Adrenal gland (tissue), 12 donors: ENCODE measurements around the gene ORC5. TPM values are rescaled to one million over a fixed set of nuclear protein-coding genes. Genes with fewer than 3 reads are reported as not detected.

Experiments
- DNase-seq, 7 donors: peaks; one replicate each; pipeline ENCODE4 v3.0.0-alpha.2; 2019 to 2020
- H3K27ac ChIP-seq, 5 donors: fragments of 200-600 bp; sonication (generic) in 4 of 5; 1 replicate in 3 of 5; 2 replicates in 2 of 5; pipeline versions ENCODE4 v1.5.1 to v1.8.0; 2016 to 2020; ENCODE audit warnings: mild to moderate bottlenecking in 1 of 5
- H3K27me3 ChIP-seq: fragments of 200-600 bp; 2 replicates; pipeline ENCODE4 v1.8.0; 2021
- H3K36me3 ChIP-seq, 2 donors: fragments of 200-600 bp; replicated peaks in 1 of 2; 1 replicate in 1 of 2; 2 replicates in 1 of 2; pipeline versions ENCODE4 v1.5.1 to v1.8.0; 2018 to 2022
- H3K4me1 ChIP-seq, 2 donors: fragments of 200-600 bp; replicated peaks in 1 of 2; 1 replicate in 1 of 2; 2 replicates in 1 of 2; pipeline versions ENCODE4 v1.5.1 to v1.8.0; 2018 to 2021
- H3K4me3 ChIP-seq, 4 donors: fragments of 200-600 bp; sonication (generic) in 3 of 4; one replicate each; pipeline ENCODE4 v1.5.1; 2016 to 2018
- H3K9me3 ChIP-seq, 3 donors: fragments of 200-600 bp; sonication (generic) in 1 of 3; replicated peaks in 1 of 3; 1 replicate in 2 of 3; 2 replicates in 1 of 3; pipeline versions ENCODE4 v1.5.1 to v1.8.0; 2016 to 2021
- CTCF ChIP-seq, 6 experiments: fragments of 450-650 bp in 4 of 6; fragments of 200-600 bp in 2 of 6; sonication (generic) in 1 of 6; IDR thresholded peaks; 1 replicate in 5 of 6; 2 replicates in 1 of 6; pipeline versions ENCODE4 v1.5.1 to v1.8.0; 2016 to 2021; ENCODE audit warnings: antibody characterized with exemption in 6 of 6, mild to moderate bottlenecking in 2 of 6, moderate library complexity in 1 of 6
- POLR2A ChIP-seq, 2 donors: fragments of 450-650 bp; IDR thresholded peaks; one replicate each; pipeline ENCODE4 v1.6.1; 2017; ENCODE audit warnings: antibody characterized with exemption in 2 of 2, mild to moderate bottlenecking in 2 of 2, moderate library complexity in 1 of 2
- WGBS, 4 donors: extraction: QIAGEN DNeasy Blood & Tissue Kit in 2 of 4; methylation state at CpG; one replicate each; pipeline versions ENCODE4 v1.1.5 to v1.1.7; 2013 to 2017; 5-methylcytosine and 5-hydroxymethylcytosine counted together
- intact Hi-C, 2 donors: fragments of 100-400 bp; cut with DNase I; formaldehyde crosslinking; loops; one replicate each; pipeline versions ENCODE4 v1.14.1 to v1.15.0; 2022 to 2023
- polyA plus RNA-seq, 3 donors: library from polyadenylated mRNA; stranded (reverse); fragments of 200-250 nt in 2 of 3; fragments of 350-450 nt in 1 of 3; fragmentation: Illumina TruSeq in 1 of 3; extraction: RNeasy Lipid Tissue Mini Kit (QIAGEN cat#74804) in 1 of 3; gene quantifications; one replicate each; pipeline ENCODE4 v1.2.3, GENCODE V29; 2013 to 2014
- total RNA-seq, 9 donors: library from RNA; depleted of rRNA in 4 of 9; stranded (reverse); fragments of >200 nt in 4 of 9; fragments of 120-200 nt in 1 of 9; fragmentation: NEBNext Ultra II Directional in 1 of 9; extraction: Animal tissue kit (Norgen Biotek cat#: 25700) in 1 of 9; gene quantifications; one replicate each; pipeline versions ENCODE4 v1.1.0 to v1.2.4, GENCODE V29; 2013 to 2023
- donor health status: healthy with polysubstance abuse.
- donor health status: Bipolar disorder and iron deficiency.
- donor health status: DM: yes; HTN: yes; CAD: no.
- donor health status: DM: no; HTN: no; CAD: no.
- donor health status: DM: no; HTN: no; CAD: no.
- donor health status: DM: yes; HTN: yes; CAD: no.

ORC5 gene
- total and polyA plus RNA-seq, 12 donors = 4.5 to 97.7 (median 18.6) TPM

DNA sequence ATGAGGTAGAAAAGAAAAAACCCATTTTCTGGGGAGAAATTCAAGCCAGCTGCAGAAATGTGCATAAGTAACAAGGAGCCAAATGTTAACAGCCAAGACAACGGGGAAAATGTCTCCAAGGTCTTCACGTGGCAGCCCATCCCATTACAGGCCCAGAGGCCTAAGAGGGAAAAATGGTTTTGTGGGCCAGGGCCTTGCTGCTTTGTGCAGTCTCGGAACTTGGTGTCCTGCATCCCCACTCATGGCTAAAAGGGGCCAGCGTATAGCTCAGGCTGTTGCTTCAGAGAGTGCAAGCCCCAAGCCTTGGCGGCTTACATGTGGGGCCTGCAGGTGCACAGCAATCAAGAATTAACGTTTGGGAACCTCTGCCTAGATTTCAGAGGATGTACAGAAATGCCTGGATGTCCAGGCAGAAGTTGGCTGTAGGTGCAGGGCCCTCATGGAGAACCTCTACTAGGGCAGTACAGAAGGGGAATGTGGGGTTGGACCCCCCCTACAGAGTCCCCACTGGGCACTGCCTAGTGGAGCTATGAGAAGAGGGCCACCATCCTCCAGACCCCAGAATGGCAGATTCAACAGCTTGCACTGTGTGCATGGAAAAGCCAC is 9.0 kb downstream of the ORC5 start:
- 87 to 96% (median 94%) methylated on average over 6 of the region's 6 CpGs for WGBS, 4 donors
- no peak overlapping the region for H3K4me3 ChIP-seq
- H3K27ac ChIP-seq = no peak overlapping the region
- DNase-seq = no peak
- H3K27me3 ChIP-seq = no peaks in the 10 kb centered on the region
- no peaks in the 10 kb centered on the region for H3K4me1 ChIP-seq
- no peaks in the 10 kb centered on the region for H3K9me3 ChIP-seq
- TF ChIP-seq CTCF (IDR thresholded peaks at IDR 0.05) (no peak), POLR2A (IDR thresholded peaks at IDR 0.05) (no peak)
- intact Hi-C loops = no loop called here
- peaks cover 0 to 62% of the 10 kb centered on the region in 2 donors for H3K36me3 ChIP-seq

DNA sequence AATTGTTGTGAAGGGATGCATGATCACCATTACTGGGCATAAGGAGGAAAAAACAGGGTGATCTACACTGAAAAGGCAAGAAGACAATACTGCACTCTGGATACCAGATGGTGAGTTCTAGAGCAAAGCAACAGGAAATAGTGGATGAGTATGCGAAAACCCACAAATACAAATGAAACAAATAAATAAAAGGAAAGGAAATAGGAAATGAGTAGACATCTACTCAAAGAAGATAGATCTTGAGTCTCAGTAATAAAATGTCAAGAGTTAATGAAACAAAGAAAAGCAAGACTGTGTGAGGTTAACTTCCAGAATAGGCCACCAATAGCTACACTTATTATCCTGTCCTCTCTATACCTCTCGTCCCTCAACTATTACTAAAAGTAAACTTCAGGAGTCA is 11.7 kb downstream of the ORC5 start:
- H3K36me3 ChIP-seq = peaks cover 0 to 49% of the 10 kb centered on the region in 2 donors
- H3K4me3 ChIP-seq = no peak overlapping the region
- H3K27me3 ChIP-seq = no peaks in the 10 kb centered on the region
- no peak overlapping the region for H3K27ac ChIP-seq
- 91 to 99% (median 95%) methylated on average over 2 of the region's 2 CpGs for WGBS, 4 donors
- no peaks in the 10 kb centered on the region for H3K4me1 ChIP-seq
- TF ChIP-seq POLR2A (IDR thresholded peaks at IDR 0.05) (no peak), CTCF (IDR thresholded peaks at IDR 0.05) (no peak)
- intact Hi-C loops = no loop called here
- H3K9me3 ChIP-seq = no peaks in the 10 kb centered on the region
- no peak for DNase-seq

GRCh38 chr7:104192434-104192833 is 15.4 kb downstream of the ORC5 start:
- H3K36me3 ChIP-seq = peaks cover 0 to 18% of the 10 kb centered on the region in 2 donors
- intact Hi-C loops = no loop called here

DNA sequence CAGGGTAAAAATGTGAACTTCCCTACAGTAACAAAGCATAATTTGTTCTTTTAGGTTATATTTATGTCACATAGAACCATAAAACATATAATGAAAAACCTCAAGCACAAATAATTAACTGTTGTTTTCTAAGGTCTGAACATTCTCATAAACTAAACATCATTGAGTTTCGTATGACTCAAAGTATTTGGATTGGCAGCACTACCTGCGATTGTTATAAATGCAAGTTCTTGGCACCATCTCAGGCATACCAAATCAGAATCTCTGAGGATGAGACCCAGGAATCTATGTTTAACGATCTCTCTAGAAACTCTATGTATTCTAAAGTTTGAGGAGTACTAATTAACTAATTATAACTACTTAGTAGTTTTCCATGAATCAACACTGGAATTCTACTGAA is 22.5 kb downstream of the ORC5 start:
- Histone ChIP-seq H3K36me3 (peaks cover 0 to 13% of the 10 kb centered on the region in 2 donors), H3K27me3 (no peaks in the 10 kb centered on the region), H3K9me3 (no peaks in the 10 kb centered on the region), H3K4me3 (no peak overlapping the region), H3K4me1 (no peaks in the 10 kb centered on the region), H3K27ac (no peak overlapping the region)
- WGBS, 4 donors = 51 to 67% (median 58%) methylated on average over 3 of the region's 3 CpGs
- DNase-seq = no peak
- intact Hi-C loops = no loop called here
- TF ChIP-seq POLR2A (IDR thresholded peaks at IDR 0.05) (no peak), CTCF (IDR thresholded peaks at IDR 0.05) (no peak)

More at GRCh38 chr7:104192434-104192833, 15.4 kb downstream of the ORC5 start:
- Histone ChIP-seq H3K9me3 (no peaks in the 10 kb centered on the region), H3K27me3 (no peaks in the 10 kb centered on the region), H3K4me1 (no peaks in the 10 kb centered on the region), H3K27ac (no peak overlapping the region), H3K4me3 (no peak overlapping the region)
- 94 to 98% (median 96%) methylated on average over 1 of the region's 1 CpG for WGBS, 4 donors
- TF ChIP-seq CTCF (IDR thresholded peaks at IDR 0.05) = no peak
- no peak for TF ChIP-seq POLR2A (IDR thresholded peaks at IDR 0.05)
- DNase-seq = no peak
